Left renal cortex interstitium (tissue), 4 donors: ENCODE results near the gene RNF148. TPM values are rescaled to one million over a fixed set of nuclear protein-coding genes. Genes with fewer than 3 reads are reported as not detected.
"Not testable (repeated sequence)": the region's sequence is repeated elsewhere in the genome, so short reads cannot be mapped to it uniquely, and the experiment has no call there.

Source experiments
- DNase-seq, 4 donors: peaks; one replicate each; pipeline ENCODE4 v3.0.0-alpha.2; 2013; ENCODE audit warnings: low read depth in 4 of 4, low spot score in 2 of 4, missing footprints in 1 of 4
- polyA plus RNA-seq, 4 donors: library from polyadenylated mRNA; unstranded; fragments of 120-200 nt; gene quantifications; one replicate each; pipeline ENCODE4 v1.2.1, GENCODE V29; 2013; ENCODE audit not compliant: insufficient read length in 4 of 4

Gene RNF148
- polyA plus RNA-seq, 4 donors, result 0.09 to 0.38 (median 0.21) TPM

DNA sequence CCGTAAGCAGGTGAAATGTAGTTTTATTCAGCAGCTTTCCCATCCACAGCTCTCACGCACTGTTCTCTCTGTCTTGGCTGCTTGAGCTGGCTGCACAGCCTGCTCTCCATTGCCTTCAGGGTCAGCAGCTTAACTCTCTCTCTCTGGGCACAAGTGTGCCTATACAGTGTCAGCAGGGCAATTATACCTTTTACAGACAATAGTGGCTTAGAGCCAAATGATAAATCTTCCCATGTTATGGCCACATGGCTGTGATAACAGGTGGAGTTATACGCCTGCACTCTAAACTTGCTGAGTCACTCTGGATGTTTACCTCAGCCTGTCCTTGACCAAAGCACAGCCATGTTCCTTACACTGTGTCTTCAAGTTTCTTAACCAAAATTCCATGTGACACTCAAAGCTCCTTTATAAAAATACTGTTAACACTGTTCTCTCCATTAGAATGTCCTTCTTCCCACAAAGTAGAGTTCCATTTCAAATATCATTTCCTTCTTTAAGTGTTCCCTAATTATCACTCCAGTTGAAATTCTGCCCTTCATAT is 9.9 kb downstream of the RNF148 start:
- DNase-seq, result no peak

DNA sequence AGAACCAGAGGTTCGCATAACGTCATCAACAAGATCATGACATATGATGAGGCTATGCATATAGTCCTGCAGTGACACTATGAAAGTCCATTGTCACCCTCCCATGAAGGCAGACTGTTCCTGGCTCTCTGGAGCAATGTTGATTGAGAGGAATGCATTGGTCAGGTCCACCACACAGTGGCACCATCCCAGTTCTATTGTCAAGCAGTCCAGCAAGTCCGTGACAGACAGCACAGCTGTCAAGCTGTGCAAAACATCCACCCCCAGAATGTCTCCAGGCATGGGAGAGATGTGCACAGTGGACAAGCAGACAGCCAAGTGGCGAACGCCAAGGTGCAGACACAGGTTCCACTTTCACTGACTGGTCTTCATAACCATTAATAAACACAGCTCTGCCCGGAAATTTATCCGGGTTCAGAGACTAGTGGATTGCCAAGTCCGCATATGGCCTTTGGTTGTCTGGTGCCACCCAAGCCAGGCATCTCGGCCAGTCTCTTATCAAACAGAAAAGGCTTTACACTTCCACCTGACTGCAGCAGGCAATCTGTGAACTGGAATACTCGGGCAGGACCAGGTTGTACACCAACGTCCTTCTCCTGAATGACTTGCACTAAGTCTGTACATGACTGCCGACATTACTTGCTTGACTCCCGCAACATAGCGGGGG is 11.0 kb downstream of the RNF148 start:
- no peak for DNase-seq

DNA sequence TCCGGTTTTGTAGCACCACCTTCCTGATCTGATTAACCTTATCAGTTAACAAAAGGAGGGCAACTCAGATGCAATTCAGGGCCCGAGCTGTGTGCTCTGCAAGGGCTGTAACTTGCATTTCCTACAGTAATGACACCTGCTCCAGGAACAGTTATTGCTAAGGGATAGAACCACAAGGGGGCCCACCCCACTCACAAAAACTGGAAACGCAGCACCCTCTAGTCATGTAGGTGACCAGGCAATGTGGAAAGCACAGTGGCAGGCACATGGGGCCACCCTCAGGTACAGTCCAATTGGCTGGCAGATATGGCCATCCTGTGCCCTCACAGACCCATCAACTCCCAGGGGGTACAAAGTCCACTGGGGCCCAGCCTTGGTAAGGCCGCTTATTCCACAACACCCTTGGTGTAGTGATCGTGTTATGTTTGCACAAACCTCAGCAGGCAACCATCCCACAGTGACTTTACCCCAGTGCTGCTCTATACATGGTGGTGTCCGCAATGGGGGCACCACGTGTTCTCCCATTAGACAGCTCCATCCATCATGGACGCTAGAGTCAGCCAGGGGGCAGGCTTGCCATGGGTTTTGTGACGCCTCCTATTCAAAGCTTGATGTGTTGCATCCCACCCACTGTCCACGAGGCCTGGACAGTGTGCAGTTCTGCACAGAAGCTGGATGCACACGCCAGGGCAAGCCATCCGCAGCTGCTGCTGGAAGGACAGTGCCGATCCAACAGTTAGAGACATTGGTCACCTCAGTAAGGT is 13.2 kb downstream of the RNF148 start:
- no peak for DNase-seq

DNA sequence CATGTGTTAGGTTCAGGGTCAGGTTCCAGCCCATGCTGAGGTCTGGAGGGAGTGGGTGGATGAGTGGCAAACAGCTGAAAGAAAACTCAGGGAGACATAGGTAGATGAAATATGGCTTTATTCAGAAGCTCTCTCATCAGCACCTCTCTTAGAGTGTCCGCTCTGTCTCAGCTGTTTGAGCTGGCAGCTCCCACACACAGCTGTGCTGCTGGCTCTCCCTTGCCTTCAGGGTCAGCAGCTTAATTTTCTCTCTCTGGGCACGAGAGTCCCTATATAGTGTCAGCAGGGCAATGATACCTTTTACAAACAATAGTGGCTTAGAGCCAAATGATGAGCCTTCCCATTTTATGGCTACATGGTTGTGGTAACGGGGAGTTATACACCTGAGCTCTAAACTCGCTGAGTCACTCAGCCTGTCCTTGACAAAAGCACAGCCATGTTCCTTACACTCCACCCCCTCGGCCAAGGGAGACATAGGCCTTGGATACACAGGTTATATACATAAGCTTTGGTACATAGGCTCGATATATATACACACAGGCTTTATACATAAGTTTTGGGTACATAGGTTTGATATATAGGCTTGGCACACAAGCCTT is 14.2 kb downstream of the RNF148 start:
- DNase-seq, result peak in 3 of 4 donors; percentile 16 to 29 (median 21)

DNA sequence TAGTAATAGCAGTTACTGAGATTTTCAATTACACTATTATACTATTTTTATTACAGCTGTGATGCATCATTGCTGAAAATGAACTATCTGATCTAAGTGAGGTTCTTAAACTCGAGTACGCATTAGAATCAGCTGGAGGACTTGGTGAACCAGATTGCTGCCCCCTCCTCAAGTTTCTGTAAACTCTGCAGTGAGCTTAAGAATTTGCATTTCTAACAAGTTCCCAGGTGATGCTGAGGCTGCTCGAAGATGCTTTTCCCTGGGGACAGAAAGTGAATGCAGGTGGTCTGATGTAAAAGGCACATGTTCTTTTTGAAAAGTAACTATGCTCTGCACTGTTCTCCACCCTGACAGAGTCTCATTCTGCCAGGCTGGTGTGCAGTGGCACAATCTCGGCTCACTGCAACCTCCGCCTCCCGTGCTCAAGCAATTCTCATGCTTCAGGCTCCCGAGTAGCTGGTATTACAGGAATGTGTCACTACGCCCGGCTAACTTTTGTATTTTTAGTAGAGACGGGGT is 16.3 kb downstream of the RNF148 start:
- no peak for DNase-seq

DNA sequence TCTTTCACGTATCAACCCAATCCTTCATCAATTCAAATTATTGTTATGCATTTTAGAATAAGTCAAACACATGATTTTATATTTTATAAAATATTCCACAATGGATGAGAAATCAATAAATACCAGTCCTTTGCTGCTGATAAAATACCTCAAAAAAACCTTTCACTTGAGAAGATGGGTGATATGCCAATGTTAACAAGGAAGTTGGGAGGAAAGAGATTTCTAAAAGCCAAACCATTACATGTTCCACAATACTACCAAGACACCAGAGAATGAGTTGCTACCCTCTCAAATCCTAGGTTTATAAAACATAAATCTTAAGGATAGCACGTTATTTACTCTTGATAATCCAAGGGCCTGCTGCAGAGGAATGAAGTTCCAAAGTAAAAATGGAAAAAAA is 18.2 kb downstream of the RNF148 start:
- no peak for DNase-seq

DNA sequence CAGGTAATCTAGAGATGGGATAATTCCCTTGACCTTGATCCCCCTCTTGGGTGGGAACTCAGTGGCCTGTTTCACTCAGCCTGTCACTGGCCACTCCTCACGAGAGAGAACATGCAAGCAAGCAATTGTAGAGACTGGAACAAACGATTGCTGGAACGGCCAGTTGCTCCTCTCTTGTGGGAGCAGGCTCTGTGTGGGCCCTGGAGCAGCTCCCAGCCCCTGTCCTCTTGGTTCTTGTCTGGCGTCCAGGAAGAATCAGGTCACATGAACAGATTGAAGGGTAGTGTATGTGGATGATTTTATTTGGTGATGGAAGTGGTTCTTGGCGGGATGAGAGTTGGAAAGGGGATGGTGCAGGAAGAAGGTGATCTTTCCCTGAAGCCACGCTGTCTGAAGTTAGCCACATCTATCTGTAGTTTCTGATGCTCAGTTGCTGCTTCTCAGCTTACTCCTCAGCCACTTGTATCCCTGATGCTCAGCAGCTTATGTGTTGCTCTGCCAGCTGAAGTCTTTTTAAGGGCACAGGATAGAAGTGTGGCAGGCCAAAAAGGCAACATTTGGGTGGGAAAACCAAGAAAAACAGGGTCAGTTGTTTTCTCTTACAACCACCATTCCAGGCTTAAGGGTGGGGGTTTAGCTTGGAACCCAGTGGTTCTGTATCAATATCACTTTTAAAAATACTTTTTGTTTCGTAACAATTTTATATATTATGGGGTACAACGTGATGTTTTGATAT is 19.7 kb downstream of the RNF148 start:
- DNase-seq, result no peak

DNA sequence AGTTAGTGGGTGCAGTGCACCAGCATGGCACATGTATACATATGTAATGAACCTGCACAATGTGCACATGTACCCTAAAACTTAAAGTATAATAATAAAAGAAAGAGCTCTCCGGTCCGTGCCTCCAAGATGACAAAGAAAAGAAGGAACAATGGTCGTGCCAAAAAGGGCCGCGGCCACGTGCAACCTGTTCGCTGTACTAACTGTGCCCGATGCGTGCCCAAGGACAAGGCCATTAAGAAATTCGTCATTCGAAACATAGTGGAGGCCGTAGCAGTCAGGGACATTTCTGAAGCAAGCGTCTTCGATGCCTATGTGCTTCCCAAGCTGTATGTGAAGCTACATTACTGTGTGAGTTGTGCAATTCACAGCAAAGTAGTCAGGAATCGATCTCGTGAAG is 21.5 kb downstream of the RNF148 start:
- not testable (repeated sequence) for DNase-seq

DNA sequence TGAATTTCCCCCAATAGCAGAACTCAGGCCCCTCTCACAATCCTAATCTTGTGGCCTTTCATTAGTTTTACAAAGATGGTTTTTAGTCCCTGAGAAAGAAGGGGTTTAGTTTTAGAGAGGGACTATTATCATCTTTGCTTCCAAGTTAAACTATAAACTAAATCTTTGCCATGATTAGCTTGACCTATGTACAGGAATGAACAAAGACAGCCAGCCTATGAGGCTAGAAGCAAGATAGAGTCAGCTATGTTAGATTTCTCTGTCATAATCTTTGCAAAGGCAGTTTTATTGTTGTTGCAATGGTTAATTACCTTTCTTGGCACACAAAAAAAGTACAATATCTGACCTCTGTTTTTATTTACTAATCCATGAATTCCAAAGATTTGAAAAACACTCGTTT is 22.9 kb downstream of the RNF148 start:
- DNase-seq, result no peak

DNA sequence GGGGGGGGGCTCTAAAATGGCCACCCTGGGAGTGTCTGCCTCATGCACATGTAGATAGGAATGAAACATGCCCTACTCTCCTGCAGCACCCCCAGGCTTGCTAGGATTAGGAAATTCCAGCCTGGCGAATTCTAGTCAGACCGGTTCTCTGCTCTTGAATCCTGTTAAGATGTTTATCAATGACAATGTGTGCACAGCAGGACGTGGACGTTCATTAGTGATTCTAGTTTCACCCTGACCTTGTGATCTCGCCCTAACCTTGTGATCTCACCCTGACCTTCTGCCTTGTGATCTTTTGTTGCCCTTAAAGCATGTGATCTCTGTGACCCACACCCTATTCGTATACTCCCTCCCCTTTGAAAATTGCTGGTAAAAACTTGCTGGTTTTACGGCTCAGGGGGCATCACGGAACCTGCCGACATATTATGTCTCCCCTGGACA is 23.4 kb downstream of the RNF148 start:
- DNase-seq, result not testable (repeated sequence)

DNA sequence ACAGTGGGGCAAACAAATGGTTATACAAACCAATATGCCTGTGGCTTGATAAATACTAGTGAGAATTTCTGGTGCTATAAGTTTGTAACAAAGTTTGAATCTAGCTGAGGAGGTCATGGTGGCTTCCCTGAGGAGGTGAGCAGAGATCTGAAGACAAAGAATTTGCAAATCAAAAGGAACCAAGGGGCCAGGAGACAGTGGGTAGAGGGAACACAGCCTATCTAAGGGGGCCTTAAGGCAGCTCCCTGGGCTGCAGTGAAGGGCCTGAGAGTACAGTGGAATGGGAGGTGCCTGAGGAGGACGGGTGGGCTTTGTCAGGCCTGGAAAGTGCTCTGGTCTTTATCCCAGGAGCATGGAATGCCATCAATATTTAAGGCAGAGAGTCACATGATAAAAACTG is 25.6 kb downstream of the RNF148 start:
- DNase-seq, result no peak

DNA sequence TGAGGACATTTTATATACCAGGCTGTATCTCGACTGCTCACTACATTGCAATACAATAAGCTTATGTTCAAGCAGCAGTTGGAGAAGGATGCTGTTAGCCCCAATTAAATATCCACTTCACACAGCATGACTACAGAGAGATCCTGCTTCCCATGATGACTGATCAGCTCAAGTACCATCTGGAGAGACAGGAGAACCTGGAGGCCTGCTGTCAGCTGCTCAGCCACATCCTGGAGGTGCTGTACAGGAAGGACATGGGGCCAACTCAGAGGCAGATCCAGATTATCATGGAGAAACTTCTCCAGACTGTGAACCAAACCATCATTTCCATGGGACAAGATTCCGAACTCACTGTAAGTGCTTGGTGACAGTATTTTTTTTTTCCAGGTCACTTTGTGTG is 26.3 kb downstream of the RNF148 start:
- DNase-seq, result no peak

DNA sequence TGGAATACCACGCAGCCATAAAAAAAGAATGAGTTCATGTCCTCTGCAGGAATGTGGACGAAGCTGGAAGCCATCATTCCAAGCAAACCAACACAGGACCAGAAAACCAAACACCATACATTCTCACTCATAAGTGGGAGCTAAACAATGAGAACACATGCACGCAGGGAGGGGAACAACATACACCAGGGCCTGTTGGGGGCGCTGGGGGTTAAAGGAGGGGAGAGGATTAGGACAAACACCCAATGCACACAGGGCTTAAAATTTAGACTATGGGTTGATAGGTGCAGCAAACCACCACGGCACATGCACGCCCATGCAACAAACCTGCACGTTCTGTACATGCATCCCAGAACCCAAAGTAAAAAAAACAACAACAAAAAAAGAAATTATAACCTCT is 27.1 kb downstream of the RNF148 start:
- no peak for DNase-seq

DNA sequence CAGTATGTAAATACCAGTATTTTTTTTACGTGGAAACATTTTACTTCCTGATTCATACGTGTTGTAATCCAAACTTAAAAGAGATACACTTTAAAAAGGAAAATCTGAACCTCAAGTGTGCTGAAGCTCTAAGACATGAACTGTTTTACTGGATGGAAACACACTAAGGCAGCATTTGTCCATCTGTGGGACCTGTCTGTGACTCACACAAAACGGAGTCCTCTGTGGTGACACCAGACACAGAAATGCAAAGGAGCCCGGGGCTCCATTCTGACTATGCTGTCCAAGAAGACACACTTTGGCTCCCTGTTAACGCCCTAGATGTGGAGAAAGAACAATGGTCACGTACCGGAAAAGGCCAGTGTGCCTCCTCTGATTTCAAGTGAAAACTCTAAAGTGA is 27.7 kb downstream of the RNF148 start:
- no peak for DNase-seq

DNA sequence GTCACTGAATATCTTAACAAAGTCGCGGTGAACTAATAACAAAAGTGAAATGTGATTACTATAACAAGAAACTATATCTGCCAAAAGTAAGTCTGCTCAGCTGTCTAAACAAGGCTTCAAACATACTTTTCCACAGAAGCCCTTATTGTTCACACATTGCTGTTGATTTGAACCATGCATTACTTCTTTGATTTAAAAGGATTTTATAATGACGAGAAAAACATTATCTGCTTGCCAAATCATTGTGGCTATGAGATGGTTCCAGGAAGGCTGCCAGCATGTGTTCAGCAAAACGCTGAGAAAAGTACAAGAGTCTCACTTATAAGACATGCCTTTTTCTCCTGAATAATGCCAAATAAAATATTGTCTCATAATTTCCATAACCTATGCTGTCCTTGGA is 28.2 kb downstream of the RNF148 start:
- no peak for DNase-seq

DNA sequence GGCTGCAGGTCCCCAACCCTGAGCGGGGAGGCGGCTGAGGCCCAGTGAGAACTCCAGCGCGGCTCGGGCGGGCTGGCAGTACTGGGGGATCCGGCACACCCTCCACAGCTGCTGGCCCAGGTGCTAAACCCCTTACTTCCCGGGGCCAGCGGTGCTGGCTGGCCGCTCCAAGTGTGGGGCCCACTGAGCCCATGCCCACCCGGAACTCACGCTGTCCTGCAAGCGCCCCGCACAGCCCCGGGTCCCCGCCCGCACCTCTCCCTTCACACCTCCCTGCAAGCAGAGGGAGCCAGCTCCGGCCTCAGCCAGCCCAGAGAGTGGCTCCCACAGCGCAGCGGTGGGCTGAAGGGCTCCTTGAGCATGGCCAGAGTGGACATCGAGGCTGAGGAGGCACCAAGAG is 28.8 kb downstream of the RNF148 start:
- DNase-seq, result no peak

DNA sequence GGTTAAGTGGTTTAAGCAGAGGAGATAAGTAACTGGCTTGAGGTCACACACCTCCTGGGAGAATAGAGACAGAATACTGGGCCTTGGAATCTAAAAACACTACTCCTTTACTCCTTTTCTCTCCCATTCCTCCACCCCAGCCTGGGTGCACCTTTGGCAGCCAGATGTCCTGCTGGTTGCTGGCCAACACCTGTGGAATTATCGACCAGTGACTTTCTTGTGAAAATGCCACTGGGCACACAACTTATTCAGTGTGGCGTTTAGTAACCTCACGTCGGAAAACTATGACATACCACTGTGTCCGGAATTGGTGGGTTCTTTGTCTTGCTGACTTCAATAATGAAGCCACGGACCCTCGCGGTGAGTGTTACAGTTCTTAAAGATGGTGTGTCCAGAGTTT is 30.2 kb downstream of the RNF148 start:
- DNase-seq, result no peak

DNA sequence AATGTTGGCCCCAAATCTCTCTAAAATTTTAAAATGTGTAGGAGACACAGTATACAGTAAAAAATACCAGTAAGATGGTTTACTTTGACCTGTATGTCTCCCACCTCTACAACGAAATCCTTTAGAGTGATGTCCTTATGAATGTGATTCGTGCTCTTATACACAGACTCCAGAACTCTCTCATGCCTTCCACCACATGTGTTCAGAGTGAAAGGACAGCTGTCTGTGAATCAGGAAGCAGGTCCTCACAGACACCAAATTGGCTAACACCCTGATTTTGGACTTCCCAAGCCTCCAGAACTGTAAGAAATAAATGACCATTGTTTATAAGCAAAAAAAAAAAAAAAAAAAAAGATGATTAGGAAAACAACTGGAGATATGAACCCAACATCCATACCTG is 39.0 kb downstream of the RNF148 start:
- no peak for DNase-seq

DNA sequence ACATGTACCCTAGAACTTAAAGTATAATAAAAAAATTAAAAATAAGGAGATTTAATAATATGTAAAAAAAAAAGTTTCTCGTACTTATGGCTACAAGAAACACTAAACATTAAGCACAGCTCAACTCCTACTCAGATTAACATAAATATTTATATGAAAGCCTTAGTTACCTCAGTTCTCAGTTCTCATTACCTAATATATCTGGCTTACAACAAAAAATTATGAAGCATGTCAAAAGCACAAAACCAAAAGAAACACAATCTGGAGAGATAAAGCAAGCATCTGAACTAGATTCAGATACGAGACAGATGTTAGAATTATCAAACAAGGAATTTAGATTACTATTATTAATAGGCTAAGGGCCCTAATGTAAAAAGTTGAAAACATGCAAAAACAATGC is 43.9 kb downstream of the RNF148 start:
- no peak for DNase-seq

DNA sequence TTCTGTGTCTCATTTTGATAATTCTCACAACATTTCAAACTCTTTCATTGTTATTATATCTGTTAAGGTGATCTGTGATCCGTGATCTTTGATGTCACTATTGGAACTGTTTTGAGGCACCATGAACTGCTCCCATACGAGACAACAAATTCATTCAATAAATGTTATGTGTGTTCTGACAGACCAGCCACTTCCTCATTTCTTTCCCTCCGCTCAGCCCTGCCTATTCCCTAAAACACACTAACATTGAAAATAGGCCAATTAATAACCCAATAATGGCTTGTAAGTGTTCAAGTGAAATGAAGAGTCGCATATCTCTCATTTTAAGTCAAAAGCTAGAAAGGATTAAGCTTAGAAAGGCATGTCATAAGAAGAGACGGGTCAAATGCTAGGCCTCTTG is 49.0 kb downstream of the RNF148 start:
- DNase-seq, result no peak

DNA sequence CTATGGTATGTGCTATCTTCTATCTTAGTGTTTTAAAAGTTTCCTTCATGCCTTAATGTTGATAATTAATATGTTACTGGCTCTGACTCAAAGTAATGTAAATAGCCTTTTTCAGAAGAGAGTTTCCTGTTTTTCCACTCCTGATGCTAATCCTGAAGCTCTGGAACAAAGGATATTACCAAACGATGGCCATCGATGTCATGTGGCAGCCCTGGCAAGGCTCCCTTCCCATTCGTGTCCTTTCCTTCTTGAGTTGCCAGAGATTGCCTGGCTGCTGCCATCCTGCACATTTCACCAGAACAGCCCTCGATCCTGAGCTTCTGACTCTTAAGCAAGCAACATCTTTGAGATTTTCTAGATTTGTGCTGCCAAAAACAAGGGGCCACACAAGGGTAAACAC is 49.8 kb downstream of the RNF148 start:
- DNase-seq, result no peak
